Endothelial cell of umbilical vein (primary cell): ENCODE results near the gene FBXO11. TPM values are rescaled to one million over a fixed set of nuclear protein-coding genes. Genes with fewer than 3 reads are reported as not detected.

Experiments
- BruUV-seq: library from RNA; stranded (reverse); fragments of 400-500 nt; replicated peaks from 2 replicates; lab custom pipeline; 2021; lab: Mats Ljungman, UMichigan
- CTCF ChIA-PET: fragments of 300-600, 350-600 bp; sonication (Branson Sonifier 250); formaldehyde crosslinking; loops from one replicate; lab custom pipeline; 2021; ENCODE audit warnings: antibody characterized with exemption, inconsistent platforms; lab: Charles Lee
- POLR2A ChIA-PET: fragments of 300-600, 350-600 bp; sonication (Branson Sonifier 250); formaldehyde crosslinking; loops from one replicate; lab custom pipeline; 2021; ENCODE audit warnings: antibody characterized with exemption, inconsistent platforms; lab: Charles Lee
- DNase-seq: peaks from one replicate; pipeline ENCODE4 v3.0.0-alpha.2; 2011; ENCODE audit warnings: low read depth, low spot score
- FAIRE-seq: peaks from 2 replicates; lab custom pipeline; 2011; peaks lifted over from hg19 to GRCh38; lab: Jason Lieb, UNC
- H2AFZ ChIP-seq: 2 replicates; pipeline ENCODE4 v1.6.0; 2012; ENCODE audit warnings: low read depth, low read length, control low read depth, inconsistent platforms
- H3K27ac ChIP-seq: 2 replicates; pipeline ENCODE4 v1.5.1; 2011; ENCODE audit warnings: low read depth, mild to moderate bottlenecking, control low read depth, low read length, moderate library complexity; ENCODE audit not compliant: insufficient read depth
- H3K27me3 ChIP-seq, 2 experiments: 2 replicates each; pipeline versions ENCODE4 v1.6.0 to v1.6.1; 2011; ENCODE audit warnings: low read length in 2 of 2, mixed read lengths in 1 of 2; ENCODE audit not compliant: control insufficient read depth in 2 of 2, insufficient read depth in 2 of 2
- H3K36me3 ChIP-seq, 2 experiments: 2 replicates in 1 of 2; 3 replicates in 1 of 2; pipeline ENCODE4 v1.5.1; 2011; ENCODE audit warnings: low read length in 2 of 2, mild to moderate bottlenecking in 1 of 2, moderate library complexity in 1 of 2; ENCODE audit not compliant: control insufficient read depth in 2 of 2, insufficient read depth in 2 of 2; ENCODE audit errors: extremely low read depth in 1 of 2
- H3K4me1 ChIP-seq: 3 replicates; pipeline ENCODE4 v1.5.1; 2011; ENCODE audit warnings: mild to moderate bottlenecking, low read length; ENCODE audit not compliant: control insufficient read depth, insufficient read depth; ENCODE audit errors: extremely low read depth
- H3K4me2 ChIP-seq: 2 replicates; pipeline ENCODE4 v1.6.1; 2011; ENCODE audit warnings: low read length, control low read depth, mixed read lengths; ENCODE audit not compliant: insufficient read depth
- H3K4me3 ChIP-seq, 3 experiments: fragments of 200-600 bp in 1 of 3; sonication (generic), shearing (Covaris generic) in 1 of 3; replicated peaks in 1 of 3; 2 replicates each; pipeline ENCODE4 v1.5.1; 2011 to 2016; ENCODE audit warnings: control low read depth in 3 of 3, low read length in 3 of 3, mild to moderate bottlenecking in 2 of 3, inconsistent platforms in 1 of 3, low read depth in 1 of 3, moderate library complexity in 1 of 3; ENCODE audit not compliant: insufficient read depth in 1 of 3
- H3K79me2 ChIP-seq: 2 replicates; pipeline ENCODE4 v1.6.0; 2012; ENCODE audit warnings: low read length, inconsistent platforms; ENCODE audit not compliant: control insufficient read depth, insufficient read depth
- H3K9ac ChIP-seq: replicated peaks from 2 replicates; pipeline ENCODE3; 2011; ENCODE audit warnings: low read length, control low read depth; ENCODE audit not compliant: insufficient read depth; ENCODE audit errors: extremely low read depth
- H3K9me1 ChIP-seq: replicated peaks from 3 replicates; pipeline ENCODE4 v1.6.0; 2011; ENCODE audit warnings: mild to moderate bottlenecking, low read length; ENCODE audit not compliant: control insufficient read depth, insufficient read depth; ENCODE audit errors: extremely low read depth
- H3K9me3 ChIP-seq: replicated peaks from 2 replicates; pipeline ENCODE4 v1.5.1; 2012; ENCODE audit warnings: low read length, inconsistent platforms; ENCODE audit not compliant: control insufficient read depth, insufficient read depth
- H4K20me1 ChIP-seq: replicated peaks from 2 replicates; pipeline ENCODE3; 2011; ENCODE audit warnings: mild to moderate bottlenecking, low read length; ENCODE audit not compliant: control insufficient read depth, insufficient read depth; ENCODE audit errors: extremely low read depth
- CTCF ChIP-seq, 2 donors: IDR thresholded peaks; 1 replicate in 1 of 2; 2 replicates in 1 of 2; pipeline ENCODE4 v1.5.1; 2011; ENCODE audit warnings: low read length in 2 of 2, mild to moderate bottlenecking in 2 of 2, moderate library complexity in 2 of 2, control low read depth in 1 of 2, inconsistent platforms in 1 of 2, low read depth in 1 of 2; ENCODE audit not compliant: insufficient read depth in 1 of 2; ENCODE audit errors: extremely low read depth in 1 of 2
- EZH2 ChIP-seq: IDR thresholded peaks from 2 replicates; pipeline ENCODE4 v1.6.1; 2012; ENCODE audit warnings: borderline replicate concordance, low read depth, mild to moderate bottlenecking, moderate library complexity, low read length, inconsistent platforms; ENCODE audit not compliant: severe bottlenecking
- FOS ChIP-seq: IDR thresholded peaks from 2 replicates; pipeline ENCODE4 v1.6.1; 2011; ENCODE audit warnings: mild to moderate bottlenecking, low read length, moderate library complexity, borderline replicate concordance; ENCODE audit not compliant: insufficient read depth
- GATA2 ChIP-seq: IDR thresholded peaks from 2 replicates; pipeline ENCODE4 v1.7.0; 2011; ENCODE audit warnings: low read depth, mild to moderate bottlenecking, moderate library complexity, mixed read lengths, low read length; ENCODE audit not compliant: insufficient read length, insufficient read depth
- JUN ChIP-seq: IDR thresholded peaks from 2 replicates; pipeline ENCODE4 v1.6.1; 2011; ENCODE audit warnings: borderline replicate concordance, low read depth; ENCODE audit not compliant: insufficient read length, insufficient read depth
- MAX ChIP-seq: IDR thresholded peaks from 2 replicates; pipeline ENCODE4 v1.6.1; 2011; ENCODE audit not compliant: insufficient read depth, insufficient read length
- MYC ChIP-seq: IDR thresholded peaks from one replicate; pipeline ENCODE4 v1.6.1; 2011; ENCODE audit warnings: mild to moderate bottlenecking, low read depth, low read length
- POLR2A ChIP-seq: IDR thresholded peaks from 2 replicates; pipeline ENCODE4 v1.6.1; 2012; ENCODE audit warnings: low read depth, mild to moderate bottlenecking, control low read depth, low read length
- POLR2AphosphoS5 ChIP-seq: IDR thresholded peaks from 2 replicates; pipeline ENCODE4 v1.6.1; 2012; ENCODE audit warnings: low read depth, mild to moderate bottlenecking, control low read depth, low read length, moderate library complexity; ENCODE audit not compliant: insufficient read depth
- dilution Hi-C: fragments of 300-500 bp; cut with MboI; formaldehyde crosslinking; loops from one replicate; pipeline ENCODE4 v1.15.0; 2019; ENCODE audit warnings: low sequenced_read_pairs; ENCODE audit not compliant: extremely low pct_ligation_motif_present
- intact Hi-C: fragments of 100-400 bp; cut with micrococcal nuclease; formaldehyde crosslinking; loops from one replicate; pipeline ENCODE4 v1.10.0; 2022
- polyA plus RNA-seq, 4 experiments: library from polyadenylated mRNA; depleted of rRNA in 3 of 4; stranded (reverse) in 3 of 4; unstranded in 1 of 4; fragments of >200 nt; gene quantifications; 2 replicates each; pipeline versions ENCODE4 v1.2.1 to v1.2.3, GENCODE V29; 2011 to 2012; ENCODE audit warnings: missing spikeins in 1 of 4
- total RNA-seq: library from RNA; stranded (reverse); gene quantifications from 2 replicates; pipeline ENCODE4 v1.2.3, GENCODE V29; 2021

Gene FBXO11
- total and polyA plus RNA-seq, 2 donors (not counting 3 experiments of a cell fraction or from before 2014, with no cell fraction given) = 23.4 to 59.6 TPM

- H2AFZ ChIP-seq = no peak overlapping the region
- H3K27me3 ChIP-seq = no peaks in the 10 kb centered on the region
- H3K4me2 ChIP-seq = no peak overlapping the region
- DNase-seq (no peak), FAIRE-seq (no peak)
- intact Hi-C loops = no loop called here
- no peaks in the 10 kb centered on the region for H3K9me3 ChIP-seq
- H3K9me1 ChIP-seq = no peaks in the 10 kb centered on the region
- no TSS peak for BruUV-seq
- no peak overlapping the region for H3K4me3 ChIP-seq
- no peak overlapping the region for H3K9ac ChIP-seq
- dilution Hi-C loops = no loop called here
- TF ChIP-seq MAX = no peak
- TF ChIP-seq EZH2 = no peak
- no peak for TF ChIP-seq GATA2
- no peak for TF ChIP-seq JUN
- no peak for TF ChIP-seq POLR2AphosphoS5
- no peak for TF ChIP-seq CTCF (IDR thresholded peaks at IDR 0.05; ENCODE audit: extremely low read depth in 1 of 2, insufficient read depth in 1 of 2, low read depth in 1 of 2, low read length in 2 of 2)
- no peak for TF ChIP-seq MYC
- no peak for TF ChIP-seq FOS
- no peak for TF ChIP-seq POLR2A
- no peak overlapping the region for H3K27ac ChIP-seq
- no peaks in the 10 kb centered on the region for H3K79me2 ChIP-seq
- no peaks in the 10 kb centered on the region for H4K20me1 ChIP-seq
- CTCF ChIA-PET = interaction anchor here (0.7 to 1.4 kb wide), 3 partner anchors 8 to 337 kb away, joined by 3 to 7 read pairs (median 4); partner anchors contain the start of gene MSH6
- no peaks in the 10 kb centered on the region for H3K4me1 ChIP-seq
- no peaks in the 10 kb centered on the region for H3K36me3 ChIP-seq
- POLR2A ChIA-PET = no interaction called here
Observed at GRCh38 chr2:47774567-47774966, 131.7 kb downstream of the FBXO11 start.
